ENCODE data around the gene UBE2D2. TPM values are rescaled to one million over a fixed set of nuclear protein-coding genes. Genes with fewer than 3 reads are reported as not detected.
"Not testable (repeated sequence)": the region's sequence is repeated elsewhere in the genome, so short reads cannot be mapped to it uniquely, and the experiment has no call there.

The UBE2D2 gene
- polyA plus RNA-seq, 1 donor from 2014 or later: 118 TPM

GRCh38 chr5:139584137-139584536, 23.0 kb downstream of the UBE2D2 start:
- Histone ChIP-seq H3K36me3 (ENCODE audit: insufficient read depth, low read length) (no peaks in the 10 kb centered on the region), H3K4me3 (ENCODE audit: low read length) (no peak overlapping the region), H3K4me2 (ENCODE audit: low read length) (no peak overlapping the region), H3K27ac (ENCODE audit: low read length) (no peak overlapping the region), H3K9ac (ENCODE audit: low read length) (no peak overlapping the region), H3K27me3 (ENCODE audit: insufficient read depth, low read depth, low read length) (no peaks in the 10 kb centered on the region), H3K9me3 (ENCODE audit: low read length) (no peaks in the 10 kb centered on the region), H3K79me2 (replicated peaks; ENCODE audit: insufficient read depth, low read length) (peaks cover 64% of the 10 kb centered on the region), H3F3A (ENCODE audit: insufficient read depth, low read length, poor library complexity, severe bottlenecking) (no peaks in the 10 kb centered on the region), H4K20me1 (ENCODE audit: insufficient read depth) (no peaks in the 10 kb centered on the region), H2AFZ (ENCODE audit: low read depth, low read length) (no peak overlapping the region), H3K9me2 (ENCODE audit: insufficient read depth, low read length) (no peaks in the 10 kb centered on the region)
- TF ChIP-seq CTCF (IDR thresholded peaks at IDR 0.05; ENCODE audit: poor library complexity, severe bottlenecking) (no peak), POLR2AphosphoS5 (IDR thresholded peaks at IDR 0.05) (no peak)

- not testable (repeated sequence) for H3K36me3 ChIP-seq (ENCODE audit: insufficient read depth, low read length); H3F3A ChIP-seq (ENCODE audit: insufficient read depth, low read length, poor library complexity, severe bottlenecking); H3K4me2 ChIP-seq (ENCODE audit: low read length); H3K9ac ChIP-seq (ENCODE audit: low read length); H4K20me1 ChIP-seq (ENCODE audit: insufficient read depth); H3K4me3 ChIP-seq (ENCODE audit: low read length); H3K9me3 ChIP-seq (ENCODE audit: low read length); H3K9me2 ChIP-seq (ENCODE audit: insufficient read depth, low read length); H3K27ac ChIP-seq (ENCODE audit: low read length); H2AFZ ChIP-seq (ENCODE audit: low read depth, low read length); H3K27me3 ChIP-seq (ENCODE audit: insufficient read depth, low read depth, low read length)
- peaks cover 57% of the 10 kb centered on the region for H3K79me2 ChIP-seq (replicated peaks; ENCODE audit: insufficient read depth, low read length)
These were observed 27.0 kb downstream of the UBE2D2 start for GRCh38 chr5:139588116-139588515.

- Histone ChIP-seq H3K9me3 (ENCODE audit: low read length) (no peaks in the 10 kb centered on the region), H3K9me2 (ENCODE audit: insufficient read depth, low read length) (no peaks in the 10 kb centered on the region), H3K79me2 (replicated peaks; ENCODE audit: insufficient read depth, low read length) (peaks cover 63% of the 10 kb centered on the region), H3F3A (ENCODE audit: insufficient read depth, low read length, poor library complexity, severe bottlenecking) (no peaks in the 10 kb centered on the region), H4K20me1 (ENCODE audit: insufficient read depth) (no peaks in the 10 kb centered on the region), H3K9ac (ENCODE audit: low read length) (no peak overlapping the region), H3K27ac (ENCODE audit: low read length) (no peak overlapping the region), H3K4me3 (ENCODE audit: low read length) (no peak overlapping the region), H3K4me2 (ENCODE audit: low read length) (no peak overlapping the region), H3K27me3 (ENCODE audit: insufficient read depth, low read depth, low read length) (no peaks in the 10 kb centered on the region), H2AFZ (ENCODE audit: low read depth, low read length) (no peak overlapping the region), H3K36me3 (ENCODE audit: insufficient read depth, low read length) (no peaks in the 10 kb centered on the region)
- TF ChIP-seq RAD21 (conservative IDR thresholded peaks at IDR 0.05) (no peak), MXI1 (conservative IDR thresholded peaks at IDR 0.05; ENCODE audit: poor library complexity, severe bottlenecking) (no peak), TAF1 (IDR thresholded peaks at IDR 0.05; ENCODE audit: low read depth) (no peak), EP300 (conservative IDR thresholded peaks at IDR 0.05; ENCODE audit: poor library complexity, severe bottlenecking) (no peak), REST (IDR thresholded peaks at IDR 0.05; ENCODE audit: borderline replicate concordance) (no peak), CTCF (IDR thresholded peaks at IDR 0.05; ENCODE audit: poor library complexity, severe bottlenecking) (no peak), EZH2 (IDR thresholded peaks at IDR 0.05; ENCODE audit: borderline replicate concordance, insufficient read depth, low read length, poor library complexity, severe bottlenecking) (no peak), POLR2AphosphoS5 (IDR thresholded peaks at IDR 0.05) (no peak), SMC3 (conservative IDR thresholded peaks at IDR 0.05; ENCODE audit: poor library complexity) (no peak)
These were observed 27.8 kb downstream of the UBE2D2 start for GRCh38 chr5:139588962-139589361.
